Myocyte (in vitro differentiated cells): ENCODE data around the gene GALNT18. TPM values are rescaled to one million over a fixed set of nuclear protein-coding genes. Genes with fewer than 3 reads are reported as not detected.

Experiments used
- DNase-seq: peaks from one replicate; pipeline ENCODE4 v3.0.0-alpha.2; 2012; ENCODE audit warnings: low read depth
- total RNA-seq: library from RNA; depleted of rRNA; stranded (reverse); fragments of >200 nt; gene quantifications from 2 replicates; pipeline ENCODE4 v1.2.3, GENCODE V29; 2014

GALNT18 gene
- total RNA-seq, 1 donor from 2014 or later: 3.3 TPM

- DNase-seq: no peak
Measured at GRCh38 chr11:11533751-11534150, 88.1 kb downstream of the GALNT18 start.

- no peak for DNase-seq
Measured at GRCh38 chr11:11533057-11533456, 88.7 kb downstream of the GALNT18 start.

- DNase-seq: peak; percentile 85
Measured at GRCh38 chr11:11532574-11532973, 89.2 kb downstream of the GALNT18 start.

- DNase-seq: no peak
Measured at GRCh38 chr11:11531131-11531908, 90.5 kb downstream of the GALNT18 start.

GRCh38 chr11:11528986-11529385 lies 92.8 kb downstream of the GALNT18 start:
- DNase-seq: no peak

- DNase-seq: no peak
Measured at GRCh38 chr11:11525283-11525682, 96.5 kb downstream of the GALNT18 start.

- no peak for DNase-seq
Measured at GRCh38 chr11:11524436-11525061, 97.3 kb downstream of the GALNT18 start.

- DNase-seq: no peak
Measured at GRCh38 chr11:11522591-11522990, 99.2 kb downstream of the GALNT18 start.

GRCh38 chr11:11521306-11522002 lies 100.4 kb downstream of the GALNT18 start:
- DNase-seq: peak; percentile 47

GRCh38 chr11:11520231-11521015 lies 101.4 kb downstream of the GALNT18 start:
- DNase-seq: no peak

GRCh38 chr11:11519184-11519583 lies 102.6 kb downstream of the GALNT18 start:
- no peak for DNase-seq

GRCh38 chr11:11514246-11514645 lies 107.6 kb downstream of the GALNT18 start:
- peak; percentile 91 for DNase-seq

GRCh38 chr11:11513422-11513821 lies 108.4 kb downstream of the GALNT18 start:
- DNase-seq: no peak

- peak; percentile 59 for DNase-seq
Measured at GRCh38 chr11:11512929-11513328, 108.9 kb downstream of the GALNT18 start.

- no peak for DNase-seq
Measured at GRCh38 chr11:11512502-11512901, 109.3 kb downstream of the GALNT18 start.

GRCh38 chr11:11512090-11512489 lies 109.7 kb downstream of the GALNT18 start:
- peak; percentile 80 for DNase-seq

- DNase-seq: peak; percentile 92
Measured at GRCh38 chr11:11510939-11511338, 110.9 kb downstream of the GALNT18 start.

- no peak for DNase-seq
Measured at GRCh38 chr11:11505692-11506091, 116.1 kb downstream of the GALNT18 start.

- DNase-seq: no peak
Measured at GRCh38 chr11:11505190-11505589, 116.6 kb downstream of the GALNT18 start.

- no peak for DNase-seq
Measured at GRCh38 chr11:11504071-11504470, 117.7 kb downstream of the GALNT18 start.

GRCh38 chr11:11502263-11502861 lies 119.4 kb downstream of the GALNT18 start:
- no peak for DNase-seq
